OCI-LY1 (cell line): ENCODE data around the gene DNAH9.

Experiments used
- H2AFZ ChIP-seq: fragments of 200-600 bp; sonication (generic), shearing (Covaris generic); 2 replicates; pipeline ENCODE4 v1.6.0; 2014; ENCODE audit warnings: antibody characterized with exemption, mild to moderate bottlenecking, low read length
- H3F3A ChIP-seq: fragments of 200-600 bp; sonication (generic), shearing (Covaris generic); 2 replicates; pipeline ENCODE4 v1.6.0; 2014; ENCODE audit warnings: mild to moderate bottlenecking, antibody characterized with exemption, low read length, moderate library complexity; ENCODE audit not compliant: insufficient read depth
- H3K27ac ChIP-seq: fragments of 200-600 bp; sonication (generic); 2 replicates; pipeline ENCODE4 v1.5.1; 2014; ENCODE audit warnings: low read length, mixed run types, mild to moderate bottlenecking, low read depth; ENCODE audit not compliant: poor library complexity, severe bottlenecking
- H3K27me3 ChIP-seq: fragments of 200-600 bp; sonication (generic); 2 replicates; pipeline ENCODE4 v1.6.0; 2014; ENCODE audit warnings: antibody characterized with exemption, mild to moderate bottlenecking, low read length, moderate library complexity; ENCODE audit not compliant: insufficient read depth
- H3K36me3 ChIP-seq: fragments of 200-600 bp; sonication (generic); 2 replicates; pipeline ENCODE4 v1.6.1; 2014; ENCODE audit warnings: mild to moderate bottlenecking, antibody characterized with exemption, low read length, moderate library complexity, mixed read lengths; ENCODE audit not compliant: insufficient read depth
- H3K4me1 ChIP-seq: fragments of 200-600 bp; sonication (generic); 2 replicates; pipeline ENCODE4 v1.5.1; 2014; ENCODE audit warnings: mild to moderate bottlenecking, low read length, moderate library complexity; ENCODE audit not compliant: insufficient read depth, severe bottlenecking
- H3K4me2 ChIP-seq: fragments of 200-600 bp; sonication (generic), shearing (Covaris generic); 2 replicates; pipeline ENCODE4 v1.6.1; 2014; ENCODE audit warnings: low read length
- H3K4me3 ChIP-seq: fragments of 200-600 bp; sonication (generic); 2 replicates; pipeline ENCODE4 v1.5.1; 2014; ENCODE audit warnings: low read length, low read depth, mild to moderate bottlenecking, mixed read lengths; ENCODE audit not compliant: poor library complexity, severe bottlenecking
- H3K79me2 ChIP-seq: fragments of 200-600 bp; shearing (Covaris generic); 2 replicates; pipeline ENCODE4 v1.6.1; 2016; ENCODE audit warnings: mixed run types, low read length, mixed read lengths; ENCODE audit not compliant: insufficient read depth
- H3K9ac ChIP-seq: fragments of 200-600 bp; sonication (generic), shearing (Covaris generic); 2 replicates; pipeline ENCODE4 v1.6.1; 2014; ENCODE audit warnings: mild to moderate bottlenecking, low read length, mixed read lengths
- H3K9me2 ChIP-seq: fragments of 200-600 bp; sonication (generic), shearing (Covaris generic); 2 replicates; pipeline ENCODE4 v1.6.1; 2014; ENCODE audit warnings: low read depth, mild to moderate bottlenecking, low read length, mixed read lengths
- H3K9me3 ChIP-seq: fragments of 200-600 bp; shearing (Covaris generic); 2 replicates; pipeline ENCODE4 v1.6.1; 2014; ENCODE audit warnings: low read length, mixed read lengths
- H4K20me1 ChIP-seq: fragments of 200-600 bp; sonication (generic), shearing (Covaris generic); 2 replicates; pipeline ENCODE4 v1.6.0; 2016; ENCODE audit warnings: mild to moderate bottlenecking, low read length; ENCODE audit not compliant: insufficient read depth
- EZH2 ChIP-seq: fragments of 200-600 bp; sonication (generic), shearing (Covaris generic); IDR thresholded peaks from 2 replicates; pipeline ENCODE4 v1.8.0; 2017; ENCODE audit warnings: borderline replicate concordance, mixed run types, mild to moderate bottlenecking, antibody characterized with exemption, low read length, moderate library complexity, mixed read lengths
- TF ChIP-seq, protein P1 (sequence below): fragments of 200-600 bp; sonication (generic), shearing (Covaris generic); IDR thresholded peaks from 2 replicates; pipeline ENCODE4 v1.5.1; 2017; ENCODE audit warnings: mild to moderate bottlenecking, antibody characterized with exemption, low read length, moderate library complexity, mixed read lengths

The DNAH9 gene

DNA sequence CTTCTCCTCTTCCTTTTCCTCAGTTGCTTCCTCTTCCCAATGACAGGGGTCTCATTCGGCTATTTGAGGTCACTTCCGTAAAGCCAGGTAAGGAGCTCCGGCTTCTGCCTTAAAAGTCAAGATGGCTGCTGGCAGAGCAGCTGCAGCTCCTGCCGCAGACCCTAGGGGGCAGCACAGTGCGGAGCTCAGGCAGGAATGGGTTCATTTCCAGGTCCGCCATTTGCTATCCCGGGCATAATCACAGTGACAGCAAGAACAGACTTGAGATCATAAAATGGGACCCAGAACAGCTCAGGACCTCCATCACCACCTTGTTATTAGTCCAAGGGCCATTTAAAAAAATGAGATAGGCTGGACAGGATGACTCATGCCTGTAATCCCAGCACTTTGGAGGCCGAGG, 199.5 kb downstream of the DNAH9 start:
- Histone ChIP-seq H3K4me1 (no peaks in the 10 kb centered on the region), H3K4me3 (no peak overlapping the region), H4K20me1 (no peaks in the 10 kb centered on the region), H3K4me2 (no peak overlapping the region), H3F3A (no peaks in the 10 kb centered on the region), H2AFZ (no peak overlapping the region), H3K27ac (no peak overlapping the region), H3K36me3 (no peaks in the 10 kb centered on the region), H3K27me3 (no peaks in the 10 kb centered on the region), H3K9ac (no peak overlapping the region), H3K9me3 (no peaks in the 10 kb centered on the region), H3K79me2 (no peaks in the 10 kb centered on the region), H3K9me2 (no peaks in the 10 kb centered on the region)
- TF ChIP-seq, protein P1, sequence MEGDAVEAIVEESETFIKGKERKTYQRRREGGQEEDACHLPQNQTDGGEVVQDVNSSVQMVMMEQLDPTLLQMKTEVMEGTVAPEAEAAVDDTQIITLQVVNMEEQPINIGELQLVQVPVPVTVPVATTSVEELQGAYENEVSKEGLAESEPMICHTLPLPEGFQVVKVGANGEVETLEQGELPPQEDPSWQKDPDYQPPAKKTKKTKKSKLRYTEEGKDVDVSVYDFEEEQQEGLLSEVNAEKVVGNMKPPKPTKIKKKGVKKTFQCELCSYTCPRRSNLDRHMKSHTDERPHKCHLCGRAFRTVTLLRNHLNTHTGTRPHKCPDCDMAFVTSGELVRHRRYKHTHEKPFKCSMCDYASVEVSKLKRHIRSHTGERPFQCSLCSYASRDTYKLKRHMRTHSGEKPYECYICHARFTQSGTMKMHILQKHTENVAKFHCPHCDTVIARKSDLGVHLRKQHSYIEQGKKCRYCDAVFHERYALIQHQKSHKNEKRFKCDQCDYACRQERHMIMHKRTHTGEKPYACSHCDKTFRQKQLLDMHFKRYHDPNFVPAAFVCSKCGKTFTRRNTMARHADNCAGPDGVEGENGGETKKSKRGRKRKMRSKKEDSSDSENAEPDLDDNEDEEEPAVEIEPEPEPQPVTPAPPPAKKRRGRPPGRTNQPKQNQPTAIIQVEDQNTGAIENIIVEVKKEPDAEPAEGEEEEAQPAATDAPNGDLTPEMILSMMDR = peak; percentile 40; the same call in 1 of the 2 replicates
- TF ChIP-seq EZH2 = no peak

DNA sequence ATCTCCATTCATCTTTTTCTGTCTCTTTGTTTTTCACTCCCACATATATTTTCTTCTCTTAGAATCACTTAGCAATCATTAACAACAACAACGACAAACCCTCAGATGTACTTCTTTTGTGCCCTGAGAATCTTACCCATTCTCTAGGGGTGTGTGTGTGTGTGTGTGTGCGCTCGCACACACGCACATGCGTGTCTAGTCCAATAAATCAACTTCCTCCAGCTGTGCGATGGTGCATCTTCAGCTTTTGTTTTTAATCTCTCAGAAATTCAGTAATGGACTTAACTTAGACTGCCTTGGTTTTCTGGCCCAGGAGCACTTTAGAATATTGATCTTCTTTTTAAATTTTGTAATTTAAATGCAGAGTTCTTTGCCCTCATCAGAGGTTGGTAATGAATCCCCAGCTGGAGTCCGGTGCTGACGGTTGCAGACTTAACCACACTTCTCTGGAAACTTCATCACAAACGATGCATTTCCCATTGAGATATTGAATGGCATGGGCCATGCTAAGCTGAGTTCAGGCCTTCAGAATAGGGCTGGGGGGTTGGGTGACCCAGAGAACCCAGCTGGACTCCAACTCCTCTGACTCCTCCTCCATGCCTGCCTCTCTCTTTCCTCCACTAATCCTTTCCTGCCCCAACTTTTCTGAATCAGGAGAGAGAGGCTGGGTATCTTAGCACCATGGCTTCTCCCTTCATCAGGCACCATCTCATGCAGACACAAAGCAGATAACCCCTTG, 205.1 kb downstream of the DNAH9 start:
- H4K20me1 ChIP-seq = no peaks in the 10 kb centered on the region
- H2AFZ ChIP-seq = no peak overlapping the region
- H3K27me3 ChIP-seq = no peaks in the 10 kb centered on the region
- no peak overlapping the region for H3K9ac ChIP-seq
- no peak overlapping the region for H3K4me2 ChIP-seq
- TF ChIP-seq, protein P1 = no peak
- no peak for TF ChIP-seq EZH2
- no peaks in the 10 kb centered on the region for H3K36me3 ChIP-seq
- H3F3A ChIP-seq = no peaks in the 10 kb centered on the region
- no peak overlapping the region for H3K4me3 ChIP-seq
- no peaks in the 10 kb centered on the region for H3K79me2 ChIP-seq
- no peak overlapping the region for H3K27ac ChIP-seq
- no peaks in the 10 kb centered on the region for H3K4me1 ChIP-seq
- no peaks in the 10 kb centered on the region for H3K9me3 ChIP-seq
- H3K9me2 ChIP-seq = no peaks in the 10 kb centered on the region

DNA sequence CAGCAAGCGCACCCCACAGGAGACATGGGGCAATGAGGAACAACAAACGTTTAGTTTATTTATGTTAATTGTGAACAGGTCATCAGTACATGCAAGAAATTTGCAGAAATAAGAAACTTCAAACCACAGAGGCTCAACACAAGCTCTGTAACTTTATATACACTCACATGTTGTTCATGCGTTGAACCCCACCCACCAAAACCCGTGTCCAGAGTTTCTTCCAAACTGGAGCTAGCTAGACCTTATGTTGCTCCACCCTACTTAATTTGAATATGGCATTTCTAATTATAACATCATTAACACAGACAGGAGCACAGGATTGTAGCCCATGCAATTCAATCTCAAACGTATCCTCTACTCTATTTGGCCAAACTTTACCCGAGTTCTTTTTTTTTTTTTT, 206.9 kb downstream of the DNAH9 start:
- Histone ChIP-seq H3K27me3 (no peaks in the 10 kb centered on the region), H3K4me2 (no peak overlapping the region), H3K27ac (no peak overlapping the region), H3K36me3 (no peaks in the 10 kb centered on the region), H3K4me1 (no peaks in the 10 kb centered on the region), H3K9ac (no peak overlapping the region), H3F3A (no peaks in the 10 kb centered on the region), H3K4me3 (no peak overlapping the region), H3K79me2 (no peaks in the 10 kb centered on the region), H3K9me2 (no peaks in the 10 kb centered on the region), H2AFZ (no peak overlapping the region), H3K9me3 (no peaks in the 10 kb centered on the region), H4K20me1 (no peaks in the 10 kb centered on the region)
- TF ChIP-seq, protein P1 = no peak
- TF ChIP-seq EZH2 = no peak
